GM23338 (cell line): Measurements from ENCODE around the gene FAM227B. TPM values are rescaled to one million over a fixed set of nuclear protein-coding genes. Genes with fewer than 3 reads are reported as not detected.

Source experiments
- ATAC-seq: fragments of 200-7000 bp; cut with Tn5 transposase; 3 replicates; pipeline ENCODE4 v1.9.1; 2020
- DNase-seq: peaks from one replicate; pipeline ENCODE4 v3.0.0-alpha.2; 2015; ENCODE audit warnings: low spot score
- H2AFZ ChIP-seq: fragments of 200-600 bp; sonication (generic); 2 replicates; pipeline ENCODE4 v1.8.0; 2016; ENCODE audit warnings: antibody characterized with exemption, mild to moderate bottlenecking, moderate library complexity
- H3F3A ChIP-seq: fragments of 200-600 bp; sonication (generic); replicated peaks from 2 replicates; pipeline ENCODE4 v1.8.0; 2017; ENCODE audit warnings: antibody characterized with exemption, mixed run types, low read depth
- H3K27ac ChIP-seq: fragments of 200-600 bp; sonication (generic); 2 replicates; pipeline ENCODE4 v1.6.1; 2016; ENCODE audit warnings: low read depth
- H3K27me3 ChIP-seq: fragments of 200-600 bp; sonication (generic); 2 replicates; pipeline ENCODE4 v1.8.0; 2016; ENCODE audit warnings: mild to moderate bottlenecking, mixed run types, moderate library complexity; ENCODE audit not compliant: insufficient read depth
- H3K36me3 ChIP-seq: fragments of 200-600 bp; sonication (generic); 2 replicates; pipeline ENCODE4 v1.8.0; 2016; ENCODE audit warnings: mild to moderate bottlenecking; ENCODE audit not compliant: insufficient read depth
- H3K4me1 ChIP-seq: fragments of 200-600 bp; sonication (generic); 2 replicates; pipeline ENCODE4 v1.8.0; 2016; ENCODE audit warnings: mild to moderate bottlenecking, moderate library complexity; ENCODE audit not compliant: insufficient read depth
- H3K4me2 ChIP-seq: fragments of 200-600 bp; sonication (generic); 2 replicates; pipeline ENCODE4 v1.7.1; 2017; ENCODE audit warnings: mixed run types
- H3K4me3 ChIP-seq: fragments of 200-600 bp; sonication (generic); 2 replicates; pipeline ENCODE4 v1.6.1; 2016; ENCODE audit warnings: mixed run types
- H3K79me2 ChIP-seq: fragments of 200-600 bp; sonication (generic); replicated peaks from 2 replicates; pipeline ENCODE4 v1.8.0; 2017; ENCODE audit warnings: mild to moderate bottlenecking; ENCODE audit not compliant: insufficient read depth
- H3K9me2 ChIP-seq: fragments of 200-600 bp; sonication (generic); 2 replicates; pipeline ENCODE4 v1.8.0; 2017; ENCODE audit not compliant: insufficient read depth
- H4K20me1 ChIP-seq: fragments of 200-600 bp; sonication (generic); replicated peaks from 2 replicates; pipeline ENCODE4 v1.8.0; 2017; ENCODE audit warnings: mild to moderate bottlenecking; ENCODE audit not compliant: insufficient read depth
- H3K27ac Mint-ChIP-seq: 2 replicates; pipeline ENCODE4 v1.8.0; 2020; ENCODE audit warnings: inconsistent platforms, mild to moderate bottlenecking, moderate library complexity, mixed read lengths
- H3K27me3 Mint-ChIP-seq: 3 replicates; pipeline ENCODE4 v1.8.0; 2022; ENCODE audit warnings: low read depth, mild to moderate bottlenecking, moderate library complexity, mixed read lengths, inconsistent platforms; ENCODE audit not compliant: insufficient read depth, poor library complexity
- H3K36me3 Mint-ChIP-seq: 3 replicates; pipeline ENCODE4 v1.8.0; 2021; ENCODE audit warnings: low read depth, mild to moderate bottlenecking, inconsistent platforms, moderate library complexity, mixed read lengths
- H3K4me1 Mint-ChIP-seq: 3 replicates; pipeline ENCODE4 v1.8.0; 2020; ENCODE audit warnings: mild to moderate bottlenecking, inconsistent platforms, mixed read lengths
- H3K4me3 Mint-ChIP-seq: 3 replicates; pipeline ENCODE4 v1.8.0; 2021; ENCODE audit warnings: moderate library complexity, mild to moderate bottlenecking, inconsistent platforms, mixed read lengths
- H3K9me3 Mint-ChIP-seq: 3 replicates; pipeline ENCODE4 v1.8.0; 2020; ENCODE audit warnings: moderate library complexity, mild to moderate bottlenecking, inconsistent platforms, mixed read lengths
- CREB1 ChIP-seq: fragments of 250-450 bp; sonication (Bioruptor Pico); IDR thresholded peaks from 2 replicates; pipeline ENCODE4 v1.5.0; 2020; ENCODE audit warnings: low read depth, mild to moderate bottlenecking, moderate library complexity
- EZH2 ChIP-seq: fragments of 200-600 bp; sonication (generic); IDR thresholded peaks from one replicate; pipeline ENCODE4 v1.8.0; 2017; ENCODE audit warnings: antibody characterized with exemption, mild to moderate bottlenecking, low read depth; ENCODE audit not compliant: unreplicated experiment
- EZH2phosphoT487 ChIP-seq: fragments of 200-600 bp; sonication (generic); IDR thresholded peaks from one replicate; pipeline ENCODE4 v1.8.1; 2018; ENCODE audit warnings: antibody characterized with exemption; ENCODE audit not compliant: unreplicated experiment
- JUNB ChIP-seq: IDR thresholded peaks from one replicate; pipeline ENCODE4 v1.6.1; 2016; ENCODE audit warnings: antibody characterized with exemption; ENCODE audit not compliant: unreplicated experiment
- NANOG ChIP-seq: IDR thresholded peaks from 2 replicates; pipeline ENCODE4 v1.6.1; 2016; ENCODE audit warnings: antibody characterized with exemption, borderline replicate concordance
- POLR2AphosphoS5 ChIP-seq: IDR thresholded peaks from 2 replicates; pipeline ENCODE4 v1.6.1; 2016; ENCODE audit warnings: antibody characterized with exemption, low read depth
- STAT1 ChIP-seq: IDR thresholded peaks from one replicate; pipeline ENCODE4 v1.6.1; 2016; ENCODE audit warnings: antibody characterized with exemption; ENCODE audit not compliant: unreplicated experiment
- ZNF114 ChIP-seq: fragments of 250-450 bp; sonication (Bioruptor Pico); IDR thresholded peaks from 2 replicates; pipeline ENCODE4 v1.5.0; 2020; ENCODE audit warnings: mild to moderate bottlenecking, moderate library complexity
- polyA plus RNA-seq: library from polyadenylated mRNA; unstranded; fragments of >200 nt; fragmentation: Nextera tagmentation; extraction: Ambion mirVana; gene quantifications from 2 replicates; pipeline ENCODE4 v1.2.1, GENCODE V29; 2016
- total RNA-seq: library from RNA; depleted of rRNA; stranded (reverse); fragments of >200 nt; shearing (Covaris generic); gene quantifications from 2 replicates; pipeline ENCODE4 v1.2.3, GENCODE V29; 2014
- TF ChIP-seq, protein P1 (sequence below): fragments of 250-450 bp; sonication (Bioruptor Pico); IDR thresholded peaks from 2 replicates; pipeline ENCODE4 v1.5.0; 2020; ENCODE audit warnings: mild to moderate bottlenecking, moderate library complexity
- TF ChIP-seq, protein P2 (sequence below), 2 experiments: fragments of 200-600 bp in 1 of 2; sonication (generic) in 1 of 2; conservative IDR thresholded peaks; 2 replicates each; pipeline versions ENCODE4 v1.5.1 to v1.6.1; 2016 to 2017; ENCODE audit warnings: antibody characterized with exemption in 2 of 2, low read depth in 2 of 2, mild to moderate bottlenecking in 2 of 2, moderate library complexity in 1 of 2
- TF ChIP-seq, protein P3 (sequence below): IDR thresholded peaks from 2 replicates; pipeline ENCODE4 v1.6.1; 2016; ENCODE audit warnings: antibody characterized with exemption

The FAM227B gene
- total and polyA plus RNA-seq, 2 experiments from 2014 or later = 2.6 to 10.2 TPM

DNA sequence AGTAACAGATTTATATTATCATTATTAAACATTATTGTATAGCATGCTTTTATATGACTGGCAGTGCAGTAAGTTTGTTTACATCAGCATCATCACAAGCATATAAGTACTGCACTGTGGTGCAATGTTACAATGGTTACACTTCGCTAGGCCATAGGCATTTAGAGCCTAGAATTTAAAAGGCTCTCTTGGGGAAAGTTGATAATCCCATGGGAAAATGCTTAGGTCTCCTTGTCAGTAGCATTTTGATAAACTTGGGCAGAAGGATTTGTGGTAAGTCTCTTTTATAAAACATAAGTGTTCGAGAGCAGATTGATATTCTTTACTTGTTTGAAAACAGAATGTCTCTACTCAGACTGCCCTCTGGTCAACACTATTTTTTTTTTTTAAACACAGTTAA lies 7.8 kb upstream of the FAM227B start:
- ATAC-seq (no peak), DNase-seq (no peak)
- Mint-ChIP-seq H3K36me3 (peaks cover 37% of the 10 kb centered on the region), H3K27me3 (no peaks in the 10 kb centered on the region), H3K4me1 (no peaks in the 10 kb centered on the region), H3K4me3 (no peak overlapping the region), H3K9me3 (peaks cover 20% of the 10 kb centered on the region), H3K27ac (no peak overlapping the region)
- Histone ChIP-seq H3K79me2 (peaks cover 16% of the 10 kb centered on the region), H3K27me3 (no peaks in the 10 kb centered on the region), H2AFZ (no peak overlapping the region), H3F3A (no peaks in the 10 kb centered on the region), H3K27ac (no peak overlapping the region), H3K4me2 (no peak overlapping the region), H3K4me3 (no peak overlapping the region), H4K20me1 (no peaks in the 10 kb centered on the region), H3K36me3 (peaks cover 31% of the 10 kb centered on the region), H3K9me2 (0 out of 2 replicates have a peak, but pooled peaks cover 2% of the 10 kb centered on the region), H3K4me1 (no peaks in the 10 kb centered on the region)
- TF ChIP-seq JUNB (no peak), EZH2phosphoT487 (no peak)

DNA sequence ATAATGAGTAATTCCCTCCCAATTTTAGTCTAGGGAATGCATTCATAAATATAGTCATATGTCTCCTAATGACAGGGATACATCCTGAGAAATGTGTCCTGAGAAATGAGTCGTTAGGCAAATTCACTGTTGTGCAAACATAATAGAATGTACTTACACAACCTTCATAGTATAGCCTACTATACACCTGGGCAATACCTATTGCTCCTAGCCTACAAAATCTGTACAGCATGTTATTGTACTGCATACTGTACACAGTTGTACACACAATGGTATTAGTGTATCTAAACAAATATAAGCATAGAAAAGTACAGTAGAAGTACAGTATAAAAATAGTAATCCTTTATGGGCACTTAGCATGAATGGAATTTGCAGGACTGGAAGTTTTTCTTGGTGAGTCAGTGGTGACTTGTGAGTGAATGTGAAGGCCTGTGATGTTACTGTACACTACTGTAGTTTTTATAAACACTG lies 6.8 kb upstream of the FAM227B start:
- Histone ChIP-seq H3K27ac (no peak overlapping the region), H3K4me1 (0 out of 2 replicates have a peak, but pooled peaks cover under 1% of the 10 kb centered on the region), H3K27me3 (no peaks in the 10 kb centered on the region)
- TF ChIP-seq, protein P1, sequence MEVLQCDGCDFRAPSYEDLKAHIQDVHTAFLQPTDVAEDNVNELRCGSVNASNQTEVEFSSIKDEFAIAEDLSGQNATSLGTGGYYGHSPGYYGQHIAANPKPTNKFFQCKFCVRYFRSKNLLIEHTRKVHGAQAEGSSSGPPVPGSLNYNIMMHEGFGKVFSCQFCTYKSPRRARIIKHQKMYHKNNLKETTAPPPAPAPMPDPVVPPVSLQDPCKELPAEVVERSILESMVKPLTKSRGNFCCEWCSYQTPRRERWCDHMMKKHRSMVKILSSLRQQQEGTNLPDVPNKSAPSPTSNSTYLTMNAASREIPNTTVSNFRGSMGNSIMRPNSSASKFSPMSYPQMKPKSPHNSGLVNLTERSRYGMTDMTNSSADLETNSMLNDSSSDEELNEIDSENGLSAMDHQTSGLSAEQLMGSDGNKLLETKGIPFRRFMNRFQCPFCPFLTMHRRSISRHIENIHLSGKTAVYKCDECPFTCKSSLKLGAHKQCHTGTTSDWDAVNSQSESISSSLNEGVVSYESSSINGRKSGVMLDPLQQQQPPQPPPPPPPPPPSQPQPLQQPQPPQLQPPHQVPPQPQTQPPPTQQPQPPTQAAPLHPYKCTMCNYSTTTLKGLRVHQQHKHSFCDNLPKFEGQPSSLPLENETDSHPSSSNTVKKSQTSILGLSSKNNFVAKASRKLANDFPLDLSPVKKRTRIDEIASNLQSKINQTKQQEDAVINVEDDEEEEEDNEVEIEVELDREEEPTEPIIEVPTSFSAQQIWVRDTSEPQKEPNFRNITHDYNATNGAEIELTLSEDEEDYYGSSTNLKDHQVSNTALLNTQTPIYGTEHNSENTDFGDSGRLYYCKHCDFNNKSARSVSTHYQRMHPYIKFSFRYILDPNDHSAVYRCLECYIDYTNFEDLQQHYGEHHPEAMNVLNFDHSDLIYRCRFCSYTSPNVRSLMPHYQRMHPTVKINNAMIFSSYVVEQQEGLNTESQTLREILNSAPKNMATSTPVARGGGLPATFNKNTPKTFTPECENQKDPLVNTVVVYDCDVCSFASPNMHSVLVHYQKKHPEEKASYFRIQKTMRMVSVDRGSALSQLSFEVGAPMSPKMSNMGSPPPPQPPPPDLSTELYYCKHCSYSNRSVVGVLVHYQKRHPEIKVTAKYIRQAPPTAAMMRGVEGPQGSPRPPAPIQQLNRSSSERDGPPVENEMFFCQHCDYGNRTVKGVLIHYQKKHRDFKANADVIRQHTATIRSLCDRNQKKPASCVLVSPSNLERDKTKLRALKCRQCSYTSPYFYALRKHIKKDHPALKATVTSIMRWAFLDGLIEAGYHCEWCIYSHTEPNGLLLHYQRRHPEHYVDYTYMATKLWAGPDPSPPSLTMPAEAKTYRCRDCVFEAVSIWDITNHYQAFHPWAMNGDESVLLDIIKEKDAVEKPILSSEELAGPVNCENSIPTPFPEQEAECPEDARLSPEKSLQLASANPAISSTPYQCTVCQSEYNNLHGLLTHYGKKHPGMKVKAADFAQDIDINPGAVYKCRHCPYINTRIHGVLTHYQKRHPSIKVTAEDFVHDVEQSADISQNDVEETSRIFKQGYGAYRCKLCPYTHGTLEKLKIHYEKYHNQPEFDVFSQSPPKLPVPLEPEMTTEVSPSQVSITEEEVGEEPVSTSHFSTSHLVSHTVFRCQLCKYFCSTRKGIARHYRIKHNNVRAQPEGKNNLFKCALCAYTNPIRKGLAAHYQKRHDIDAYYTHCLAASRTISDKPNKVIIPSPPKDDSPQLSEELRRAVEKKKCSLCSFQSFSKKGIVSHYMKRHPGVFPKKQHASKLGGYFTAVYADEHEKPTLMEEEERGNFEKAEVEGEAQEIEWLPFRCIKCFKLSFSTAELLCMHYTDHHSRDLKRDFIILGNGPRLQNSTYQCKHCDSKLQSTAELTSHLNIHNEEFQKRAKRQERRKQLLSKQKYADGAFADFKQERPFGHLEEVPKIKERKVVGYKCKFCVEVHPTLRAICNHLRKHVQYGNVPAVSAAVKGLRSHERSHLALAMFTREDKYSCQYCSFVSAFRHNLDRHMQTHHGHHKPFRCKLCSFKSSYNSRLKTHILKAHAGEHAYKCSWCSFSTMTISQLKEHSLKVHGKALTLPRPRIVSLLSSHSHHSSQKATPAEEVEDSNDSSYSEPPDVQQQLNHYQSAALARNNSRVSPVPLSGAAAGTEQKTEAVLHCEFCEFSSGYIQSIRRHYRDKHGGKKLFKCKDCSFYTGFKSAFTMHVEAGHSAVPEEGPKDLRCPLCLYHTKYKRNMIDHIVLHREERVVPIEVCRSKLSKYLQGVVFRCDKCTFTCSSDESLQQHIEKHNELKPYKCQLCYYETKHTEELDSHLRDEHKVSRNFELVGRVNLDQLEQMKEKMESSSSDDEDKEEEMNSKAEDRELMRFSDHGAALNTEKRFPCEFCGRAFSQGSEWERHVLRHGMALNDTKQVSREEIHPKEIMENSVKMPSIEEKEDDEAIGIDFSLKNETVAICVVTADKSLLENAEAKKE = no peak
- TF ChIP-seq, protein P2, sequence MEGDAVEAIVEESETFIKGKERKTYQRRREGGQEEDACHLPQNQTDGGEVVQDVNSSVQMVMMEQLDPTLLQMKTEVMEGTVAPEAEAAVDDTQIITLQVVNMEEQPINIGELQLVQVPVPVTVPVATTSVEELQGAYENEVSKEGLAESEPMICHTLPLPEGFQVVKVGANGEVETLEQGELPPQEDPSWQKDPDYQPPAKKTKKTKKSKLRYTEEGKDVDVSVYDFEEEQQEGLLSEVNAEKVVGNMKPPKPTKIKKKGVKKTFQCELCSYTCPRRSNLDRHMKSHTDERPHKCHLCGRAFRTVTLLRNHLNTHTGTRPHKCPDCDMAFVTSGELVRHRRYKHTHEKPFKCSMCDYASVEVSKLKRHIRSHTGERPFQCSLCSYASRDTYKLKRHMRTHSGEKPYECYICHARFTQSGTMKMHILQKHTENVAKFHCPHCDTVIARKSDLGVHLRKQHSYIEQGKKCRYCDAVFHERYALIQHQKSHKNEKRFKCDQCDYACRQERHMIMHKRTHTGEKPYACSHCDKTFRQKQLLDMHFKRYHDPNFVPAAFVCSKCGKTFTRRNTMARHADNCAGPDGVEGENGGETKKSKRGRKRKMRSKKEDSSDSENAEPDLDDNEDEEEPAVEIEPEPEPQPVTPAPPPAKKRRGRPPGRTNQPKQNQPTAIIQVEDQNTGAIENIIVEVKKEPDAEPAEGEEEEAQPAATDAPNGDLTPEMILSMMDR (conservative IDR thresholded peaks at IDR 0.05; ENCODE audit: low read depth in 2 of 2) = no peak
- TF ChIP-seq POLR2AphosphoS5 (no peak), JUNB (no peak), CREB1 (CRISPR knock-in tag) (no peak), ZNF114 (CRISPR knock-in tag) (no peak), EZH2 (no peak), STAT1 (no peak), EZH2phosphoT487 (no peak), NANOG (no peak)
- TF ChIP-seq, protein P3, sequence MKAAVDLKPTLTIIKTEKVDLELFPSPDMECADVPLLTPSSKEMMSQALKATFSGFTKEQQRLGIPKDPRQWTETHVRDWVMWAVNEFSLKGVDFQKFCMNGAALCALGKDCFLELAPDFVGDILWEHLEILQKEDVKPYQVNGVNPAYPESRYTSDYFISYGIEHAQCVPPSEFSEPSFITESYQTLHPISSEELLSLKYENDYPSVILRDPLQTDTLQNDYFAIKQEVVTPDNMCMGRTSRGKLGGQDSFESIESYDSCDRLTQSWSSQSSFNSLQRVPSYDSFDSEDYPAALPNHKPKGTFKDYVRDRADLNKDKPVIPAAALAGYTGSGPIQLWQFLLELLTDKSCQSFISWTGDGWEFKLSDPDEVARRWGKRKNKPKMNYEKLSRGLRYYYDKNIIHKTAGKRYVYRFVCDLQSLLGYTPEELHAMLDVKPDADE = no peak

More for the DNA sequence above, 6.8 kb upstream of the FAM227B start:
- Histone ChIP-seq H3K36me3 (peaks cover 31% of the 10 kb centered on the region), H3K4me3 (no peak overlapping the region), H4K20me1 (no peaks in the 10 kb centered on the region), H3K79me2 (peaks cover 25% of the 10 kb centered on the region), H2AFZ (no peak overlapping the region), H3F3A (no peaks in the 10 kb centered on the region), H3K9me2 (0 out of 2 replicates have a peak, but pooled peaks cover 2% of the 10 kb centered on the region), H3K4me2 (no peak overlapping the region)
- ATAC-seq (no peak), DNase-seq (no peak)
- Mint-ChIP-seq H3K36me3 (peaks cover 44% of the 10 kb centered on the region), H3K27ac (no peak overlapping the region), H3K9me3 (peaks cover 21% of the 10 kb centered on the region), H3K4me1 (peaks cover 3% of the 10 kb centered on the region; the same call in 1 of the 3 replicates), H3K4me3 (no peak overlapping the region), H3K27me3 (no peaks in the 10 kb centered on the region)
